HepG2 (cell line): Measurements from ENCODE around the gene SLC44A4. TPM values are rescaled to one million over a fixed set of nuclear protein-coding genes. Genes with fewer than 3 reads are reported as not detected.
A peak's percentile ranks its signal among the peaks of the same experiment; 100 is the strongest.

Experiments
- CREB1 ChIP-seq, 2 experiments: fragments of 450-650 bp in 1 of 2; IDR thresholded peaks; 2 replicates each; pipeline ENCODE4 v1.6.1; 2016 to 2017; ENCODE audit warnings: control low read depth in 1 of 2, mild to moderate bottlenecking in 1 of 2, missing compliant biosample characterization in 1 of 2, missing genetic modification characterization in 1 of 2
- EHMT2 ChIP-seq: fragments of 200-600 bp; sonication (generic); IDR thresholded peaks from 2 replicates; pipeline ENCODE4 v1.7.0; 2017; ENCODE audit warnings: antibody characterized with exemption, low read depth, low read length, borderline replicate concordance
- HNF4A ChIP-seq: sonication (generic); formaldehyde crosslinking; IDR thresholded peaks from 2 replicates; pipeline ENCODE4 v1.4.0; 2020; ENCODE audit warnings: missing genetic modification reagents
- HNRNPK ChIP-seq: fragments of 200-400 bp; formaldehyde crosslinking; IDR thresholded peaks from 2 replicates; pipeline ENCODE4 v1.6.1; 2018; ENCODE audit warnings: low read length, low read depth, moderate library complexity, mild to moderate bottlenecking; ENCODE audit not compliant: poor library complexity, severe bottlenecking
- KLF6 ChIP-seq: IDR thresholded peaks from 2 replicates; pipeline ENCODE4 v1.8.0; 2016; ENCODE audit warnings: missing biosample characterization, missing genetic modification reagents
- MAFF ChIP-seq: IDR thresholded peaks from 2 replicates; pipeline ENCODE4 v1.6.1; 2011; ENCODE audit warnings: low read depth, low read length, improper control_type of control experiment
- MEIS1 ChIP-seq: sonication (generic); formaldehyde crosslinking; IDR thresholded peaks from 2 replicates; pipeline ENCODE4 v1.9.0; 2021; ENCODE audit warnings: mild to moderate bottlenecking, missing genetic modification reagents, moderate library complexity, borderline replicate concordance
- MTF2 ChIP-seq: sonication (generic); formaldehyde crosslinking; IDR thresholded peaks from 2 replicates; pipeline ENCODE4 v1.5.0; 2020; ENCODE audit warnings: missing genetic modification reagents, borderline replicate concordance
- MZF1 ChIP-seq: sonication (generic); formaldehyde crosslinking; IDR thresholded peaks from 2 replicates; pipeline ENCODE4 v1.8.1; 2023; ENCODE audit warnings: mild to moderate bottlenecking, missing genetic modification reagents, borderline replicate concordance
- PITX1 ChIP-seq: sonication (generic); formaldehyde crosslinking; IDR thresholded peaks from 2 replicates; pipeline ENCODE4 v1.5.1; 2020; ENCODE audit warnings: mild to moderate bottlenecking, missing genetic modification reagents
- PRDM10 ChIP-seq: sonication (generic); formaldehyde crosslinking; IDR thresholded peaks from 2 replicates; pipeline ENCODE4 v1.4.0; 2020; ENCODE audit warnings: low read depth, missing genetic modification reagents
- RAD21 ChIP-seq: fragments of 450-650 bp; formaldehyde crosslinking; IDR thresholded peaks from 2 replicates; pipeline ENCODE4 v1.5.0; 2020; ENCODE audit warnings: mild to moderate bottlenecking
- RBM39 ChIP-seq: fragments of 200-400 bp; formaldehyde crosslinking; IDR thresholded peaks from one replicate; pipeline ENCODE4 v1.6.1; 2018; ENCODE audit warnings: antibody characterized with exemption, mild to moderate bottlenecking, low read depth, low read length; ENCODE audit not compliant: poor library complexity, severe bottlenecking
- RORA ChIP-seq: sonication (generic); formaldehyde crosslinking; IDR thresholded peaks from 2 replicates; pipeline ENCODE4 v1.5.0; 2020; ENCODE audit warnings: mild to moderate bottlenecking, missing genetic modification reagents, moderate library complexity
- SYNCRIP ChIP-seq: fragments of 200-400 bp; formaldehyde crosslinking; IDR thresholded peaks from 2 replicates; pipeline ENCODE4 v1.6.1; 2018; ENCODE audit warnings: mild to moderate bottlenecking, low read depth, low read length; ENCODE audit not compliant: insufficient read depth
- TCF7 ChIP-seq: sonication (generic); IDR thresholded peaks from 2 replicates; pipeline ENCODE4 v1.6.1; 2016; ENCODE audit warnings: antibody characterized with exemption, low read depth
- XBP1 ChIP-seq: sonication (generic); formaldehyde crosslinking; IDR thresholded peaks from 2 replicates; pipeline ENCODE4 v1.5.0; 2020; ENCODE audit warnings: missing genetic modification reagents
- ZBTB44 ChIP-seq: sonication (generic); formaldehyde crosslinking; IDR thresholded peaks from 2 replicates; pipeline ENCODE4 v1.4.0; 2020; ENCODE audit warnings: missing genetic modification reagents
- ZBTB8A ChIP-seq: sonication (generic); formaldehyde crosslinking; IDR thresholded peaks from 2 replicates; pipeline ENCODE4 v1.4.0; 2020; ENCODE audit warnings: mild to moderate bottlenecking, low read depth, missing genetic modification reagents, borderline replicate concordance
- ZNF597 ChIP-seq: sonication (generic); formaldehyde crosslinking; IDR thresholded peaks from 2 replicates; pipeline ENCODE4 v1.5.0; 2020; ENCODE audit warnings: missing genetic modification reagents
- ZNF652 ChIP-seq: IDR thresholded peaks from 2 replicates; pipeline ENCODE4 v1.6.1; 2016; ENCODE audit warnings: low read depth, borderline replicate concordance
- ZNF773 ChIP-seq: sonication (generic); formaldehyde crosslinking; IDR thresholded peaks from 2 replicates; pipeline ENCODE4 v1.4.0; 2020; ENCODE audit warnings: missing genetic modification reagents, borderline replicate concordance
- polyA plus RNA-seq, 8 experiments: library from polyadenylated mRNA; depleted of rRNA in 3 of 8; stranded (reverse) in 7 of 8; unstranded in 1 of 8; fragments of >200 nt; fragmentation: Illumina TruSeq in 4 of 8; extraction: Trizol in 4 of 8; gene quantifications; 2 replicates each; pipeline versions ENCODE4 v1.2.1 to v1.2.3, GENCODE V29; 2011 to 2016; ENCODE audit warnings: low read depth in 4 of 8, missing spikeins in 1 of 8, mixed read lengths in 1 of 8; ENCODE audit not compliant: insufficient read depth in 1 of 8
- total RNA-seq, 5 experiments: library from RNA; depleted of rRNA; stranded (reverse); fragments of >200 nt; fragmentation: Illumina TruSeq; extraction: Trizol; gene quantifications; 2 replicates each; pipeline ENCODE4 v1.2.3, GENCODE V29; 2016; ENCODE audit warnings: low read depth in 1 of 5

Gene SLC44A4
- total and polyA plus RNA-seq, 2 of the 13 experiments (the other 11 are each of a cell fraction or from before 2014, with no cell fraction given) = 3.5 to 5.9 TPM

GRCh38 chr6:31834367-31835250 lies 44.2 kb downstream of the SLC44A4 start (continued):
- peak; percentile 100 for TF ChIP-seq RBM39
- TF ChIP-seq RAD21 = peak; percentile 28; the same call in 1 of the 2 replicates
- TF ChIP-seq ZBTB8A (CRISPR knock-in tag) = no peak
- 0 out of 2 replicates have a peak, but pooled peaks have one; percentile 32 for TF ChIP-seq PRDM10 (CRISPR knock-in tag)
- no peak for TF ChIP-seq RORA (CRISPR knock-in tag)
- peak; percentile 58; the same call in 1 of the 2 replicates for TF ChIP-seq ZNF597 (CRISPR knock-in tag)
- no peak for TF ChIP-seq TCF7
- TF ChIP-seq SYNCRIP = no peak
- no peak; the same call in 1 of the 2 replicates for TF ChIP-seq CREB1 (IDR thresholded peaks at IDR 0.05)
- peak; percentile 21; the same call in 1 of the 2 replicates for TF ChIP-seq CREB1 (CRISPR knock-in tag; IDR thresholded peaks at IDR 0.05)
- peak; percentile 79 for TF ChIP-seq HNRNPK
- TF ChIP-seq MZF1 = 0 out of 2 replicates have a peak, but pooled peaks have one; percentile 62
- peak; percentile 67 for TF ChIP-seq HNF4A (CRISPR knock-in tag)
- peak; percentile 88; the same call in 1 of the 2 replicates for TF ChIP-seq KLF6 (CRISPR knock-in tag)
- no peak for TF ChIP-seq ZNF652 (CRISPR knock-in tag)
- no peak for TF ChIP-seq ZBTB44 (CRISPR knock-in tag)
- TF ChIP-seq MTF2 = no peak
- peak; percentile 78; the same call in 1 of the 2 replicates for TF ChIP-seq ZNF773 (CRISPR knock-in tag)
- TF ChIP-seq EHMT2 = no peak
- TF ChIP-seq MAFF = no peak
- TF ChIP-seq MEIS1 (CRISPR knock-in tag) = peak; percentile 70; the same call in 1 of the 2 replicates
- peak; percentile 71; the same call in 1 of the 2 replicates for TF ChIP-seq PITX1 (CRISPR knock-in tag)
- peak; percentile 81; the same call in 1 of the 2 replicates for TF ChIP-seq XBP1 (CRISPR knock-in tag)
